NCI-H1048 (cell line): ENCODE measurements around the gene PAIP2.

ENCODE experiments used
- DNase-seq: peaks from one replicate; lab custom pipeline; 2025; lab: John Stamatoyannopoulos, UW

The PAIP2 gene

DNA sequence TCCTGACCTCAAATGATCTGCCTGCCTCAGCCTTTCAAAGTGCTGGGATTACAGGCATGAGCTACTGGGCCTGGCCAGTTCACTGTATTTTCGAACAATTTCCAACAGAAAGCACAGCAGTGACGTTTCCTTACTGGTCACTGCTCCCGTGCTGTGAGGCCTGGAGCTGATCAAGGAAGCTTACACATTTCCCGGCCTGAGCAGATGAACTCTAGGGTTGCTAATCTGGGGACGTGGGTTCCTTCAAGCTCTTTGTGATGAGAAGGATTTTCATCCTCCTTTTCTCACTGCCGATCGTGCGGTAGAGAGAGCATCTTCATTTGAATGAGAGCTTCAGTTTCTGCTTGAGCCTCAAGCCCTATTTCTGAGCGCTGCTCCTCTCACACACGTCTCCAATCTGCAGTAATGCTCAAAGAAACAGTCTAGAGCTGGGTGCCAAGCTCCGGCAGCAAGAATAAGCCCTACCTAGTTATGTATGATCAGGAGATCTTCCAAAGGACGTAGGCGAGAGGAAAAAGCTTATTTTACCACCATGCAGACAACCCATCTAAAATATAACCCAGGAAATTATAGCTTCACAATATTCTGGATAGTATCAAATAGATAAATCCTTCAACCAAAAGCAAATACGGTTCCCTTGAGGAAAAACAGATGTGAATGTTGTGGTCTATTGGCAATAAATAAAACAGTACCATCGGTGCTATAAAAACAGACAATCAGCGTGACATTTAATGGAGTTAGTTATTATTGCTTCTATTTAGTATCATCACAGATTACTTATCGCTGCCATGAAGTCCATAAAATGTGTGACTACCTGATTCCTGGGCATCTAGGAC lies 69.6 kb downstream of the PAIP2 start:
- DNase-seq: no peak

DNA sequence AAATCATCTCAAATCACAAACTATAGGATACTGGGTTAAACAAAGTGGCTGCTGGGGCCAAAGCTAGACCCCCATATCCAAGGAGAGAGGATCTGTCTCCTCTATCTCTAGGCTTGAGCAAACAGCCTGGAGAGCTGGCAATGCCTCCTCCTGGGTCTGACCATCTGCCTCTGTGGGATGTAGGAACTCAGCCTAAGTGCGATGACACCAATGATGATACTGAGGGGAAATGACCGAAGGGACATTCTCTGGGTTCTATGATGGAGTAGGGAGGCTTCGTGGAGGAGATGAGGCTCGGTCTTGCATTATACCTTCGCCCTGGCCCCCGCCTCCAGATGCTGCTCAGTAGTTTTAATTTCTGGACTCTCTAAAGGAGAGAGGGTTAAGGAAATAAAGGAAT lies 71.5 kb downstream of the PAIP2 start:
- no peak for DNase-seq

GRCh38 chr5:139413963-139414362 lies 72.3 kb downstream of the PAIP2 start:
- DNase-seq: no peak

DNA sequence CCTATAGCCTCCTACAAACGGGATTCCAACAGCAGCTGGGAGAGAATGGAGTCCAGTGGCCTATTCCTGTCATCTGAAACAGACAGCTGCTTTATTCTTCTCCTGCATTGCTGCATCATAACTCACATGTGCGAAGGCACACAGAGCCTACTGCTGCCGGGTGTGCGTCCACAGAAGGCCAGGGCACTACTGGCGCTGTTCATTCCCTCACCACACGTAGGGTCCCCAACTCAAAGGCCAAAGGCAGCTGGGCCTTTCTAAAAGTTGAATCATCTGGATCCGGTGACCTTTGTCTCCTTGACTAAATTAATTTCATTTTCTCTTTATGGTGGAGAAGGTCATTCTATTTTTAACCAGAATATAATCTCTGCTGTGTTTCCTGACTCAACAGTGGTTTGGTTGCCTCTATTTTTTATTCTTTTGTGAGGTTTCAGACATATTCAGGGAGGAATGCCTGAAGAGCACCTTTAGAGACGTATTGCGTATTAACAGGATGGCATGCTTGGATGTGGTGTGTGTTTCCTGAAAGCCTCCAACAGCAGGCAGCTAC lies 73.0 kb downstream of the PAIP2 start:
- no peak for DNase-seq

DNA sequence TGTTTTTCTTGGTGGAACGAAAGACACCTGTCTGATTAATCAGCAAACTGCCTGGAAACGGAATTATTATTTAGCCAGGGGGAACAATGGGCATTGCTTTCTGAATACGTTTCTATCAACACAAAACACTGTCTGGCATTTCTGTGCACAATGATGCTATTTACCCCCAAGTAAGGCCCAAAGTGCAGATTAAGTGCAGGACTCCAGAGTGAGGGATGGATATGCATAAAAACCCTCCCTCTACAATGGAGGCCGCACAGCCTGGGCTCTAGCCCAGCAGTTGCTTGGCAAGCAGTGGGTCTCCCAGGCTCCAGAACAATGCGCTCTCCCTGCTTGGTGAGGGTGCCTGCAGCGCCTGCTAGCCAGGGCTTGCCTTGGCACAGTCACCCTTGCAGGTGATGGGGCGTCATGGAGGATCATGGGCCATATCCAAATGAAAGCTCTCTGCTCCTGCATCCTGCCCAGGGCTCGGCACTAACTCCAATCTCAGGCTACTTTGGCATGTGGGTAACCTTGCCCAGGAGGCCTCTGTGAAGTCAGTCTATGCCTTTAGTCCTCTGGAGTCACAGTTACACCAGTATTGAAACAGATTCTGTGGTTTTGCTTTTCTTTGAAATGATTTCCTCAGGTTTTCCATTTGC lies 73.7 kb downstream of the PAIP2 start:
- DNase-seq: no peak

DNA sequence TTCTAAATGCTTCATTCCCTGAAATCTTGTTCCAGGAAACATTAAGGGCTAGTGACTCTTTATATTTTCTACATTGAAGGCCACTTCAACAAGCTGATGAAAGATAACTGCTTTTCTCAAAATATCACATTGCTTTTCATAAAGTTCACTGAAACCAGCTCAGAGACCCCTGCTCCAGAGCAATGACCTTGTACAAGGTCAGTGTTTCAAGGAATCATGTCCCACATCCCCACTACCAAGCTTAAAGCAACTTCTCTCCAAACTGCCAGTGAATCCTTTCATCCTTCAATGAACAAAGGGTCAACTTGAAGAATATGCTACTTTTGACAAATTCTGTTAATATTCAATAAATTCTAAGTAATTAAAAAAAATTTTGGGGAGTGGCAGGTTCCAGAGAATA lies 74.2 kb downstream of the PAIP2 start:
- DNase-seq: no peak

GRCh38 chr5:139416651-139417050 lies 75.0 kb downstream of the PAIP2 start:
- DNase-seq: no peak

DNA sequence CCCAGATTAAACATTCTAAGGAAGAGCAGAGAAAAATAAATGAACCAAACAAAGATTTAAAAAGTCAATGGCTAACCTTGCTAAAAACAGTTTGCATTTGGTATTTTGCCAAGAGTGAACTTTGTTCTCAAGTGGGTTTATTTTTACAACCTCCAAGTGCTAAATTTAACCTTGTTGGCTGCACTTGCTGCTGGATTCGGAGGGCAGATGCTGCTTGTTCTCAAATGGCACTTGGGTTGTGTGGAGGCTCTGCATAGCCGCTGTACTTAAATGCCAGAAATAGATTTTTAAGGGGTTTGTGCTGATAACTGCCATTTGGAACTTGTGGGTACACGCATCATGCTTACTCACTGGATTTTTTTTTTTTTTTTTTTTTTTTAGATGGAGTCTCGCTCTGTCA lies 75.6 kb downstream of the PAIP2 start:
- no peak for DNase-seq

- DNase-seq: no peak
Measured at GRCh38 chr5:139418793-139419192, 77.1 kb downstream of the PAIP2 start.
